Natural killer cell (primary cell): ENCODE measurements around the gene EPG5. TPM values are rescaled to one million over a fixed set of nuclear protein-coding genes. Genes with fewer than 3 reads are reported as not detected.

Experiments used
- ATAC-seq, 3 donors: fragments of 150-1000 bp in 2 of 3; fragments of 200-7000 bp in 1 of 3; cut with Tn5 transposase; 1 replicate in 1 of 3; 2 replicates in 2 of 3; pipeline ENCODE4 v1.10.0; 2021; ENCODE audit warnings: mild to moderate bottlenecking in 2 of 3, moderate library complexity in 2 of 3
- DNase-seq, 2 donors: peaks; one replicate each; pipeline versions ENCODE4 v3.0.0 to v3.0.0-alpha.2; 2013 to 2021; ENCODE audit warnings: mixed read lengths in 1 of 2
- H3K27ac ChIP-seq: one replicate; pipeline ENCODE4 v1.5.1; 2013; ENCODE audit warnings: mild to moderate bottlenecking, low read length
- H3K27me3 ChIP-seq: one replicate; pipeline ENCODE4 v1.6.1; 2013; ENCODE audit warnings: low read length; ENCODE audit not compliant: control insufficient read depth, insufficient read depth
- H3K36me3 ChIP-seq: one replicate; pipeline ENCODE4 v1.6.1; 2013; ENCODE audit warnings: low read length; ENCODE audit not compliant: control insufficient read depth, insufficient read depth
- H3K4me1 ChIP-seq: one replicate; pipeline ENCODE4 v1.6.1; 2013; ENCODE audit warnings: low read length; ENCODE audit not compliant: control insufficient read depth, insufficient read depth
- H3K4me3 ChIP-seq: one replicate; pipeline ENCODE4 v1.5.1; 2013; ENCODE audit warnings: low read length
- H3K9me3 ChIP-seq: one replicate; pipeline ENCODE4 v1.6.1; 2013; ENCODE audit warnings: low read length; ENCODE audit not compliant: control insufficient read depth, insufficient read depth
- H3K27ac Mint-ChIP-seq, 2 donors: one replicate each; pipeline ENCODE4 v1.8.0; 2022; ENCODE audit warnings: mild to moderate bottlenecking in 2 of 2, mixed read lengths in 2 of 2, moderate library complexity in 1 of 2
- H3K27me3 Mint-ChIP-seq, 2 donors: one replicate each; pipeline ENCODE4 v1.8.0; 2022; ENCODE audit warnings: low read depth in 2 of 2, mixed read lengths in 2 of 2
- H3K36me3 Mint-ChIP-seq: one replicate; pipeline ENCODE4 v1.8.0; 2022; ENCODE audit warnings: mixed read lengths
- H3K4me1 Mint-ChIP-seq, 2 donors: one replicate each; pipeline ENCODE4 v1.8.0; 2022; ENCODE audit warnings: mixed read lengths in 2 of 2
- H3K4me3 Mint-ChIP-seq: one replicate; pipeline ENCODE4 v1.8.0; 2022; ENCODE audit warnings: mild to moderate bottlenecking, moderate library complexity, mixed read lengths
- H3K9me3 Mint-ChIP-seq, 2 donors: one replicate each; pipeline ENCODE4 v1.8.0; 2022; ENCODE audit warnings: mixed read lengths in 2 of 2
- CTCF ChIP-seq: fragments of 200-600 bp; IDR thresholded peaks from one replicate; pipeline ENCODE4 v1.8.0; 2022; ENCODE audit warnings: antibody characterized with exemption
- WGBS: methylation state at CpG from one replicate; pipeline ENCODE4 v1.1.7; 2013; ENCODE audit warnings: missing lambda C conversion rate; ENCODE audit not compliant: insufficient coverage; 5-methylcytosine and 5-hydroxymethylcytosine counted together
- intact Hi-C: fragments of 100-400 bp; cut with micrococcal nuclease; formaldehyde crosslinking; loops from one replicate; pipeline ENCODE4 v1.14.2; 2022
- total RNA-seq, 4 donors: library from RNA; stranded (reverse); fragments of 120-200 nt in 1 of 4; gene quantifications; one replicate each; pipeline versions ENCODE4 v1.2.3 to v1.2.4, GENCODE V29; 2013 to 2022

EPG5 gene
- total RNA-seq, 3 donors from 2014 or later (not counting 1 experiment from before 2014, with no cell fraction given), result 81.3 to 133 (median 99.6) TPM

GRCh38 chr18:45891806-45892205, 75.3 kb downstream of the EPG5 start:
- intact Hi-C loops, result no loop called here
- H3K4me3 Mint-ChIP-seq, result no peak overlapping the region
- Histone ChIP-seq H3K27me3 (no peaks in the 10 kb centered on the region), H3K4me1 (peaks cover 15% of the 10 kb centered on the region), H3K36me3 (peaks cover 27% of the 10 kb centered on the region), H3K9me3 (no peaks in the 10 kb centered on the region), H3K4me3 (no peak overlapping the region), H3K27ac (no peak overlapping the region)
- DNase-seq (no peak), ATAC-seq (no peak)
- H3K9me3 Mint-ChIP-seq, result no peaks in the 10 kb centered on the region
- H3K4me1 Mint-ChIP-seq, result peaks cover 23 to 34% of the 10 kb centered on the region in 2 donors
- no peak for TF ChIP-seq CTCF
- WGBS, result 100% methylated on average over 2 of the region's 2 CpGs
- no peak overlapping the region for H3K27ac Mint-ChIP-seq
- no peaks in the 10 kb centered on the region for H3K36me3 Mint-ChIP-seq
- no peaks in the 10 kb centered on the region for H3K27me3 Mint-ChIP-seq

- intact Hi-C loops, result no loop called here
- Histone ChIP-seq H3K9me3 (no peaks in the 10 kb centered on the region), H3K4me1 (peaks cover 15% of the 10 kb centered on the region), H3K27ac (peak overlapping the region; percentile 64), H3K36me3 (peaks cover 27% of the 10 kb centered on the region), H3K4me3 (no peak overlapping the region), H3K27me3 (no peaks in the 10 kb centered on the region)
- peak overlapping the region; percentile 72 for H3K4me3 Mint-ChIP-seq
- WGBS, result 82% methylated on average over 1 of the region's 1 CpG
- H3K36me3 Mint-ChIP-seq, result no peaks in the 10 kb centered on the region
- no peaks in the 10 kb centered on the region for H3K27me3 Mint-ChIP-seq
- TF ChIP-seq CTCF, result no peak
- peak overlapping the region; percentile 89 to 94 for H3K27ac Mint-ChIP-seq
- DNase-seq, result no peak
- peaks cover 23 to 29% of the 10 kb centered on the region in 2 donors for H3K4me1 Mint-ChIP-seq
- peak; percentile 59 to 66 (median 62) for ATAC-seq
- no peaks in the 10 kb centered on the region for H3K9me3 Mint-ChIP-seq
Measured at GRCh38 chr18:45890606-45891005, 76.5 kb downstream of the EPG5 start.

GRCh38 chr18:45889419-45890064, 77.6 kb downstream of the EPG5 start:
- H3K9me3 Mint-ChIP-seq, result no peaks in the 10 kb centered on the region
- ATAC-seq (peak; percentile 83 to 91 (median 85)), DNase-seq (peak in 1 of 2 donors; percentile 10)
- H3K4me1 Mint-ChIP-seq, result peaks cover 23 to 28% of the 10 kb centered on the region in 2 donors
- H3K4me3 ChIP-seq, result no peak overlapping the region
- peak overlapping the region; percentile 89 to 94 for H3K27ac Mint-ChIP-seq
- WGBS, result 55% methylated on average over 2 of the region's 3 CpGs
- no peaks in the 10 kb centered on the region for H3K27me3 ChIP-seq
- peaks cover 25% of the 10 kb centered on the region for H3K36me3 ChIP-seq
- no peak for TF ChIP-seq CTCF
- peak overlapping the region; percentile 72 for H3K4me3 Mint-ChIP-seq
- H3K27ac ChIP-seq, result peak overlapping the region; percentile 69
- intact Hi-C loops, result no loop called here
- H3K9me3 ChIP-seq, result no peaks in the 10 kb centered on the region
- H3K27me3 Mint-ChIP-seq, result no peaks in the 10 kb centered on the region
- peaks cover 15% of the 10 kb centered on the region for H3K4me1 ChIP-seq
- no peaks in the 10 kb centered on the region for H3K36me3 Mint-ChIP-seq

GRCh38 chr18:45887585-45887984, 79.5 kb downstream of the EPG5 start:
- H3K4me1 ChIP-seq, result peaks cover 15% of the 10 kb centered on the region
- ATAC-seq, result no peak
- intact Hi-C loops, result no loop called here
- H3K27ac ChIP-seq, result no peak overlapping the region
- no peaks in the 10 kb centered on the region for H3K27me3 Mint-ChIP-seq
- no peak overlapping the region for H3K4me3 ChIP-seq
- H3K4me1 Mint-ChIP-seq, result peaks cover 23 to 28% of the 10 kb centered on the region in 2 donors
- no peaks in the 10 kb centered on the region for H3K9me3 Mint-ChIP-seq
- peak overlapping the region in 1 of 2 donors; percentile 46 for H3K27ac Mint-ChIP-seq
- no peak for DNase-seq
- WGBS, result 97% methylated on average over 2 of the region's 5 CpGs
- no peaks in the 10 kb centered on the region for H3K27me3 ChIP-seq
- TF ChIP-seq CTCF, result no peak
- H3K9me3 ChIP-seq, result no peaks in the 10 kb centered on the region
- H3K36me3 ChIP-seq, result peaks cover 37% of the 10 kb centered on the region
- H3K36me3 Mint-ChIP-seq, result no peaks in the 10 kb centered on the region
- no peak overlapping the region for H3K4me3 Mint-ChIP-seq
